ENCODE measurements around the gene LARGE1.

LARGE1 gene

GRCh38 chr22:33513388-33514338 is 406.6 kb downstream of the LARGE1 start:
- in situ Hi-C loops (cut with HindIII; ENCODE audit: low sequenced_read_pairs) = no loop called here
- TF ChIP-seq CTCF (IDR thresholded peaks at IDR 0.05; ENCODE audit: low read depth, low read length) = no peak
- H3K4me3 ChIP-seq (ENCODE audit: low read depth, low read length) = no peak overlapping the region
- DNase-seq (ENCODE audit: low read depth, low spot score) = no peak

DNA sequence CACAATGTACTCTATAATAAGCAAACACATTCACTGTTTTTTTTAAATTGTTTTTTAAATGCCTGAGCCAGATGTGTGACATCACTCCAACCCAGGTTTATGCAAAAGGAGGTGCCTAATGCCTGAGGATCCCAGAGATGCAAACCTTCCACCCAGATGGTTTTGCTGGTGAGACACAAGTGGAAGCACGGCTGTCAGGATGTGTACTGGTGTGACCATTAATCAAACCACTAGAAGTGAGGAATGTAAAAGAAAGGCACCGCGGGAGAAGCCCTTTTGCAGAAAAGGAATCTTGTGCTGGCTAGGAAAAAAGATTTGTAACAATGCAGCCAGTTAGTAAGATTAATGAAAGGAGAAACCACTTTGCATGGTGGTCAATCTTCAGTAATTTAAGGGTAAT is 407.4 kb downstream of the LARGE1 start:
- TF ChIP-seq CTCF (IDR thresholded peaks at IDR 0.05; ENCODE audit: low read depth, low read length) = no peak
- no peak overlapping the region for H3K4me3 ChIP-seq (ENCODE audit: low read depth, low read length)
- in situ Hi-C loops (cut with HindIII; ENCODE audit: low sequenced_read_pairs) = no loop called here
- DNase-seq (ENCODE audit: low read depth, low spot score) = no peak

GRCh38 chr22:33510429-33510904 is 409.8 kb downstream of the LARGE1 start:
- no peak for TF ChIP-seq CTCF (IDR thresholded peaks at IDR 0.05; ENCODE audit: low read depth, low read length)
- in situ Hi-C loops (cut with HindIII; ENCODE audit: low sequenced_read_pairs) = no loop called here
- DNase-seq (ENCODE audit: low read depth, low spot score) = no peak
- H3K4me3 ChIP-seq (ENCODE audit: low read depth, low read length) = no peak overlapping the region

DNA sequence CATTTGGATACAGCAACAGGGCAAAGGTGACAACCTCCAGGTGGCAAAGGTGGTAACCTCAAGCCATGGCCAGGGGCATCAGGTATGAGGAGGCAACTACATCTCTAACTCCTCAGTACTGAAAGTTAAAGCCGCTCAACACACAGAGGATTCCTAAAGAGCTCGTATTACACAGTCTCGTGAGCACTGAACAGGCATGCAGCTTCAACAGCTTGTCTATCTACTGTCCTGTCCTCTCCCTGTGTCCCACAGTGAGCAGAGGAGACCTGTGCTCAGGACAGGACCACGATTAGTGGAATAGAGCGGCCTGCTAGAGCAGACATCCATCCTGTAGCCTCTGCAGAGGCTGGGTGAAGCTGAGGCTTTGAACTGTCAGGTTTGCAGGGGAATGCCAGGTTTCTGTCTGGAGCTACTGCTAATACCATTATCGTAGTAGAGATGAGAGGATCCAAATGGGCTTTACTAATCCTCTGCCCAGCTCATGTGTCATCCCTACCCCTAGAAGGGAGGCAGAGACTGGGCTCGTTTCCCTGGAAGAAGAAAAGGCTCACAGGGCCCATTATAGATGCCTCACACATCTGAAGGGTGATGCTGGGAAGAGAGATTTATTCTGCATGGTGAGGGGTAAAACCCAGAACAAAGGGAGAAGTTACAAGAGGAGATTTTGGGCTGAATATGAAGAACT is 415.2 kb downstream of the LARGE1 start:
- no peak for DNase-seq (ENCODE audit: low read depth, low spot score)
- in situ Hi-C loops (cut with HindIII; ENCODE audit: low sequenced_read_pairs) = no loop called here
- no peak for TF ChIP-seq CTCF (IDR thresholded peaks at IDR 0.05; ENCODE audit: low read depth, low read length)
- H3K4me3 ChIP-seq (ENCODE audit: low read depth, low read length) = no peak overlapping the region

DNA sequence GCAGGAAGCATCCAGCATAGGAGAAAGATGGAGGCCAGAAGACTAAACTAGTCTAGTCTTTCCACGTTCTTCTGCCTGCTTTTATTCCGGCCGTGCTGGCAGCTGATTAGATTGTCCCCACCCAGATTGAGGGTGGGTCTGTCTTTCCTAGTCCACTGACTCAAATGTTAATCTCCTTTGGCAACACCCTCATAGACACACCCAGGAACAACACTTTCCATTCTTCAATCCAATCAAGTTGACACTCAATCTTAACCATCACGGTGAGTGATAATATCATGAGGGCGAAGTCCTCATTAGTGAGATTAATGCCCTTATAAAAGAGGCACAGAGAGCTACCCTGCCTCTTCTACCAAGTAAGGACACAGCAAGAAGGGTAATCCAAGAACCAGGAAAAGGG is 424.2 kb downstream of the LARGE1 start:
- no peak for DNase-seq (ENCODE audit: low read depth, low spot score)
- TF ChIP-seq CTCF (IDR thresholded peaks at IDR 0.05; ENCODE audit: low read depth, low read length) = no peak
- in situ Hi-C loops (cut with HindIII; ENCODE audit: low sequenced_read_pairs) = no loop called here
- H3K4me3 ChIP-seq (ENCODE audit: low read depth, low read length) = no peak overlapping the region

GRCh38 chr22:33493476-33494205 is 426.6 kb downstream of the LARGE1 start:
- DNase-seq (ENCODE audit: low read depth, low spot score) = no peak
- H3K4me3 ChIP-seq (ENCODE audit: low read depth, low read length) = no peak overlapping the region
- no peak for TF ChIP-seq CTCF (IDR thresholded peaks at IDR 0.05; ENCODE audit: low read depth, low read length)
- in situ Hi-C loops (cut with HindIII; ENCODE audit: low sequenced_read_pairs) = no loop called here

All from astrocyte of the spinal cord (primary cell).